AG04450 (cell line): ENCODE results near the gene GDAP1L1. TPM values are rescaled to one million over a fixed set of nuclear protein-coding genes. Genes with fewer than 3 reads are reported as not detected.
"Not testable (repeated sequence)": the region's sequence is repeated elsewhere in the genome, so short reads cannot be mapped to it uniquely, and the experiment has no call there.

Experiments
- CTCF ChIA-PET: fragments of 300-600, 350-600 bp; formaldehyde crosslinking; extraction: SDS; loops from one replicate; lab custom pipeline; 2022; ENCODE audit warnings: antibody characterized with exemption, inconsistent platforms; lab: Charles Lee
- POLR2A ChIA-PET: fragments of 350-600 bp; formaldehyde crosslinking; extraction: SDS; loops from one replicate; lab custom pipeline; 2021; ENCODE audit warnings: antibody characterized with exemption, inconsistent platforms; lab: Yijun Ruan, JAX
- DNase-seq: peaks from one replicate; pipeline ENCODE4 v3.0.0-alpha.2; 2011; ENCODE audit warnings: low read depth, low spot score
- H3K27ac ChIP-seq: one replicate; pipeline ENCODE4 v1.5.1; 2012; ENCODE audit warnings: low read depth, low read length, control low read depth
- H3K27me3 ChIP-seq: one replicate; pipeline ENCODE4 v1.6.0; 2012; ENCODE audit warnings: low read length; ENCODE audit not compliant: control insufficient read depth, insufficient read depth
- H3K4me3 ChIP-seq: 2 replicates; pipeline ENCODE4 v1.5.1; 2011; ENCODE audit warnings: mild to moderate bottlenecking, low read depth, low read length, control low read depth
- H3K9me3 ChIP-seq: 2 replicates; pipeline ENCODE4 v1.5.1; 2012; ENCODE audit warnings: low read length; ENCODE audit not compliant: control insufficient read depth, insufficient read depth
- polyA plus RNA-seq: library from polyadenylated mRNA; depleted of rRNA; stranded (reverse); fragments of >200 nt; gene quantifications from 2 replicates; pipeline ENCODE4 v1.2.3, GENCODE V29; 2011
- TF ChIP-seq, protein P1 (sequence below): IDR thresholded peaks from 2 replicates; pipeline ENCODE4 v1.5.1; 2011; ENCODE audit warnings: low read depth, low read length, control low read depth, inconsistent platforms

GDAP1L1 gene
- polyA plus RNA-seq, 1 experiment, result not detected

DNA sequence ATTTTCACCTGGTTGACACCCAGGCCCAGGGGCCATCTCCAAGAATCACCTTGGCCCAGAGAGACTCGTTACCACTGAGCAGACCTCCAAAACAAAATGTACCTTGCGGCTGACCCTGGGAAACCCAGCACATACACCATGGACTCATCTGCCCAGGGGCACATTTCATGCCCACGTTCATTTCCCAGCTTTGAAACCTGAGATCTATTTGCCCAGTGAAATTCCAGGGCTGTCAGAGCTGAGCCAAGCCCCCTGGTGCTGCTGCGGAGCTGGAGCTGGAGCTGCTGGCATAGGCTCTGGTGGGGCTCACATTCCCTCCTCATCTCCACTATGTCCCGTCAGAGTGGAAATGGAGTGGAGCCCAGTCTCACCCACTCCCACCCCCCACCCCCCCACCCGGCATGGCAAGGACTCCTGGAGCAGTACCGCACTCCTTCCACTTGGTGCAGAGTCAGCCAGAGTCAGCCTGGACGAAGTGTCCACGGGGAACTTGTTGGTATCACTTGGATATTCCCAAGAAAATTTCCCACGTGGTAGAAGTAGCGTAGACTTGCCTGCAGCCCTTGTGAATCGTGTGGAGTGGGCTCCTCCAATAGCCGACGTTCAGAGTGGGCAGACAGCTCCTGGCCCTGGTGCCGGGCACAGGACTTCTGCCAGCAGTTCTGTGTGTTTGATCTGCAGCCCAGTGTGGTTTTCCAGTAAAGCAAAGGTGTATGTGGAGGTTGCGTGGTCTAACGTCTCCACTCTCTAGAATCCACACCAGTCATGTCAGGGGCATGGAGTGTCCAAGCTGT is 18.4 kb upstream of the GDAP1L1 start:
- TF ChIP-seq, protein P1, sequence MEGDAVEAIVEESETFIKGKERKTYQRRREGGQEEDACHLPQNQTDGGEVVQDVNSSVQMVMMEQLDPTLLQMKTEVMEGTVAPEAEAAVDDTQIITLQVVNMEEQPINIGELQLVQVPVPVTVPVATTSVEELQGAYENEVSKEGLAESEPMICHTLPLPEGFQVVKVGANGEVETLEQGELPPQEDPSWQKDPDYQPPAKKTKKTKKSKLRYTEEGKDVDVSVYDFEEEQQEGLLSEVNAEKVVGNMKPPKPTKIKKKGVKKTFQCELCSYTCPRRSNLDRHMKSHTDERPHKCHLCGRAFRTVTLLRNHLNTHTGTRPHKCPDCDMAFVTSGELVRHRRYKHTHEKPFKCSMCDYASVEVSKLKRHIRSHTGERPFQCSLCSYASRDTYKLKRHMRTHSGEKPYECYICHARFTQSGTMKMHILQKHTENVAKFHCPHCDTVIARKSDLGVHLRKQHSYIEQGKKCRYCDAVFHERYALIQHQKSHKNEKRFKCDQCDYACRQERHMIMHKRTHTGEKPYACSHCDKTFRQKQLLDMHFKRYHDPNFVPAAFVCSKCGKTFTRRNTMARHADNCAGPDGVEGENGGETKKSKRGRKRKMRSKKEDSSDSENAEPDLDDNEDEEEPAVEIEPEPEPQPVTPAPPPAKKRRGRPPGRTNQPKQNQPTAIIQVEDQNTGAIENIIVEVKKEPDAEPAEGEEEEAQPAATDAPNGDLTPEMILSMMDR, result no peak
- H3K4me3 ChIP-seq, result no peak overlapping the region
- no peak overlapping the region for H3K27ac ChIP-seq
- ChIA-PET POLR2A (no interaction called here), CTCF (interaction anchor here (0.6 to 2.8 kb wide), 2 partner anchors 11 to 12 kb away, joined by 3 to 26 read pairs; no protein-coding TSS in a partner anchor)
- H3K27me3 ChIP-seq, result no peaks in the 10 kb centered on the region
- no peaks in the 10 kb centered on the region for H3K9me3 ChIP-seq
- no peak for DNase-seq

DNA sequence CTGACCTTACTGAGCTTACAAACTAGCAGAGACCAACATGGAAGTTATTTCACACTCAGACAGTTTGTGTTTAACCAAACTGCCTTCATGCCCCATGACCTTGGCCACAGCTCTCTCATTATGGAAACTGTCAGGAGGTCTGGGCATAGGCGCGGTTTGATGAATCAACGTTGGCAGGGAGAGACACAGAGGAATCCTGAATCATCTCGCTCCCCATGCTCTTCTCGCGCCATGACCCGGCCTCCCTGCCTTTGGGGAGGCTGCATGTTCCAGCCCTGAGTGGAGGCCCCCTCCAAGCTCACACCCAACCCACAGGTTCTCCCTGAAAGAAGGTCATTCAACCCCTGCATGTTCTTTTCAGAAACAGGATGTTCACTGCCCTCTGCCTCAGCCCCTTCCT is 15.9 kb upstream of the GDAP1L1 start:
- POLR2A ChIA-PET, result no interaction called here
- DNase-seq, result no peak
- TF ChIP-seq, protein P1, result no peak
- Histone ChIP-seq H3K4me3 (no peak overlapping the region), H3K27me3 (no peaks in the 10 kb centered on the region), H3K27ac (no peak overlapping the region), H3K9me3 (no peaks in the 10 kb centered on the region)
- CTCF ChIA-PET, result interaction anchor here (2.8 kb wide), 1 partner anchor 14 kb away, joined by 26 read pairs; no protein-coding TSS in a partner anchor

DNA sequence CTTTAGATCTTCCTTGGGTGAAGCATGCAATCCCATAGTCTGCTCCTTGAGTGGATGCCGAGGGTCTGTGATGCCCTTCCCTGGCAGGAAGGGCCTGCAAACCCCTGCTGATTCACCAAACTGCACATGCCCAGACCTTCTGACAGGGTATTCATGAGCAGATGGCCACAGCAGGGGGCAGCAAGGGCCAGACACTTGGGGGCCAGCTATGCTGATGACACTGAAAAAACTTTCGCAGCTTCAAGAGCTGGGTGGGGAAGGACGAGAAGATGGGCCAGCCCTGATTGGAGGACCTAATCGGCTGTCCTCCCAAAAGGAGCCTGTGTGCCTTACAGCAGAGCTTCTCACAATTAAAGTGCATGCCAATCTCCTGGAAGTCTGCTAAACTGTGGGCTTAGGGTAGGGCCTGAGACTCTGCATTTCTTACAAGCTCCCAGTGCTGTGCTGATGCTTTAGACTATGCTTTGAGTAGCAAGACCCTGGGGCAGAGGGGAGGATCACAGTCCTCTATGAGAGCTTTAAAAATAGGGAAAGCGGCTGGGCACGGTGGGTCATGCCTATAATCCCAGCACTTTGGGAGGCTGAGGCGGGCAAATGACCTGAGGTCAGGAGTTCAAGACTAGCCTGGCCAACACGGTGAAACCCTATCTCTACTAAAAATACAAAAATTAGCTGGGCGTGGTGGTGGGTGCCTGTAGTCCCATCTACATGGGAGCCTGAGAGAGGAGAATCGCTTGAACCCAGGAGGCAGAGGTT is 15.2 kb upstream of the GDAP1L1 start:
- Histone ChIP-seq H3K4me3 (no peak overlapping the region), H3K27ac (no peak overlapping the region), H3K9me3 (no peaks in the 10 kb centered on the region), H3K27me3 (no peaks in the 10 kb centered on the region)
- POLR2A ChIA-PET, result no interaction called here
- CTCF ChIA-PET, result interaction anchor here (2.2 kb wide), 1 partner anchor 79 kb away, joined by 8 read pairs; the partner anchor contains the start of gene FITM2
- no peak for DNase-seq
- TF ChIP-seq, protein P1, result no peak

GRCh38 chr20:44232469-44232856 is 14.6 kb upstream of the GDAP1L1 start:
- DNase-seq, H3K9me3 ChIP-seq, POLR2A ChIA-PET, H3K27ac ChIP-seq, H3K4me3 ChIP-seq, H3K27me3 ChIP-seq: not testable (repeated sequence)
- CTCF ChIA-PET, result interaction anchor here (2.2 kb wide), 1 partner anchor 79 kb away, joined by 8 read pairs; the partner anchor contains the start of gene FITM2

DNA sequence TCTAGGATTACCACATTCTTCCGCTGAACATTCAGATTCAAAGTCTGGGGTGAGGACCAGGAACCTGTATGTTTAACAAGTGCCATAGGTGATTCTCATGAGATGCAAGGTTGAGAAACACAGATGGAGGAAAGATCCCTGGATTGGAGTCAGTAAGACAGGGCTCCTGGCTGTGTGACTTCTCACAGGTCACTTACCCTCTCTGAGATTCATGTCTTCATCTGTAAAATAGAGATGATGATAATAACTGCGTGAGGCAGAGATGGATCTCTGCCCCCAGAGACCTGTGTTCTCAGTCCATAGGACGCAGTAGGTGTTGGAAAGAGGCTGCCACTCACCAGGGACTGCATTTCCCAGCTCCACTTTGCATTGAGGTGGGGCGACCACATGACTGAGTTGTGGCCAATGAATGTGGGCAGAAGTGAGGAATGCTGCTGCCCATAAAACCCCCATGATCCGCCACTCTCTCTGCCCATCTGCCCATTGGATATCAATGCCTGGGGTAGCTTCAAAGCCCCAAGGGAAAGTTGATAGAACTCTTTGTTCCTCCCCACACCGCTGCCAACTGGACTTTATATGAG is 13.6 kb upstream of the GDAP1L1 start:
- Histone ChIP-seq H3K9me3 (peaks cover under 1% of the 10 kb centered on the region; the same call in 1 of the 2 replicates), H3K27ac (no peak overlapping the region), H3K4me3 (no peak overlapping the region), H3K27me3 (no peaks in the 10 kb centered on the region)
- no peak for DNase-seq
- TF ChIP-seq, protein P1, result no peak
- ChIA-PET POLR2A (no interaction called here), CTCF (interaction anchor here (2.2 kb wide), 1 partner anchor 77 kb away, joined by 8 read pairs; the partner anchor contains the start of gene FITM2)
